HCEC 1CT (cell line): Measurements from ENCODE around the gene PLEKHA3.
"Not testable (repeated sequence)": the region's sequence is repeated elsewhere in the genome, so short reads cannot be mapped to it uniquely, and the experiment has no call there.

Experiments used
- DNase-seq: peaks from one replicate; pipeline ENCODE4 v3.0.0-alpha.2; 2017

PLEKHA3 gene

GRCh38 chr2:178479275-178479616 lies 1.0 kb upstream of the PLEKHA3 start:
- DNase-seq = no peak

DNA sequence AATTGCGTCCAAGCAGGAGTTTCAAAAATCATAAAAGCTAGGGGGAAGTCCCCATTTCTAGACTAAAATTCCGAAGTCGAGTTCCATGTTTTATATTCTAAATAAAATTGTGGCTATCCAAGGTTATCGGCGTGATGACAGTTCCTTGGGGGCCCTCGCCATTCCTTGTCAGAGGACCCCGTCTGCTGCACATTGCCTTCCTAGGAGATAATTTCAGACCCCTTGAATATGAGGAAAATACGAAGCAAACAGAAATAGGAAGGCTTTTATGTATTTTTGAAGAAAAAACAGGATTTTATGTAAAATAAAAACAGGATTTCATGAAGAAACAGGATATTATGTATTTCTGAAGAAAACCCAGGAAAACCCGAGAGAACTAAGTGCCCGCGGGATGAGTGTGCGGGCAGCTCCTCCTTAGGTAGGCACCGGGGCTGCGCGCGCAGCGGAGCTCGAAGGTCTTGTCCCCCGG lies 465 bp upstream of the PLEKHA3 start:
- no peak for DNase-seq

GRCh38 chr2:178482437-178482836 lies 2.2 kb downstream of the PLEKHA3 start:
- DNase-seq = no peak

GRCh38 chr2:178484245-178485041 lies 4.2 kb downstream of the PLEKHA3 start:
- DNase-seq = peak; percentile 15

GRCh38 chr2:178485356-178485755 lies 5.1 kb downstream of the PLEKHA3 start:
- no peak for DNase-seq

- no peak for DNase-seq
Observed at GRCh38 chr2:178491612-178492011, 11.4 kb downstream of the PLEKHA3 start.

- DNase-seq = no peak
Observed at GRCh38 chr2:178496049-178496448, 15.8 kb downstream of the PLEKHA3 start.

GRCh38 chr2:178498137-178498536 lies 17.9 kb downstream of the PLEKHA3 start:
- no peak for DNase-seq

GRCh38 chr2:178499640-178500039 lies 19.4 kb downstream of the PLEKHA3 start:
- no peak for DNase-seq

- DNase-seq = no peak
Observed at GRCh38 chr2:178502751-178503150, 22.5 kb downstream of the PLEKHA3 start.

GRCh38 chr2:178506101-178506500 lies 25.8 kb downstream of the PLEKHA3 start:
- no peak for DNase-seq

- DNase-seq = no peak
Observed at GRCh38 chr2:178506524-178506923, 26.3 kb downstream of the PLEKHA3 start.

DNA sequence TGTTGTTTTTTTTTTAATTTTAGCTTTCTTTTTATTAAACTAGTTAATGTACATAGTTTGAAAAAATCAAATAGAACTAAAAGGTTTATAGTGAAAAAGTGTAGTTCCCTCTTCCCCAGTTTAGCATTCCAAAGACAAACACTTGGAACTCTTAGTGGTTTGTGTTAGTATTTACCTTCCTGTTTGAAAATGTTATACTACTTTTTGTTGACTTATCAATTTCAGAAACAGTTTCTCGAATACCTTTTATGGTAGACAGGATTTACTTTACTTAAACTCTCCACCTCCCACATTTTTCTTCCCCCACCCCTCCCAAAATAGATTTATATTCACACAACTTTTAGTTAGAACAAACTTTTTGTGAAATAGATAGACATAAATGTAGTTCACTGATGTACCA lies 26.7 kb downstream of the PLEKHA3 start:
- no peak for DNase-seq

DNA sequence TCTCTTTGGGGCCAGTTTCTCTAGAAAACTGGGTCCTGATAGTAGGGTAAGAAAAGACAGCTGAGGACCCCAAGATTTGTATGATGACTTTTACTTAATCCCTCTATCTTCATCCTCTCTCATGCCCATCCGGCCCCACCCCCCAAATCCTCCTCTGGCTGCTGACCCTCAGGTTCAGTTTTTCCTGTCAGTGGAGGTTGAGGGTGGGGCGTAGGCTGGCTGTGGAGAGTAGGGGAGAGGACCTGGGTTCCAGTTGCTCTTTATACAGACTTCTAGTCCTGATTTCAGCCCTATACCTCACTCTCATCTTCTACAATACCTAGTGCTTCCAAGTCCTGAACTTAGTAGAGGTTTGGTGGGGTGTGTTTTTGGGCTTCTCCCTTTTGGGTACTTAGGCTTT lies 28.4 kb downstream of the PLEKHA3 start:
- no peak for DNase-seq

DNA sequence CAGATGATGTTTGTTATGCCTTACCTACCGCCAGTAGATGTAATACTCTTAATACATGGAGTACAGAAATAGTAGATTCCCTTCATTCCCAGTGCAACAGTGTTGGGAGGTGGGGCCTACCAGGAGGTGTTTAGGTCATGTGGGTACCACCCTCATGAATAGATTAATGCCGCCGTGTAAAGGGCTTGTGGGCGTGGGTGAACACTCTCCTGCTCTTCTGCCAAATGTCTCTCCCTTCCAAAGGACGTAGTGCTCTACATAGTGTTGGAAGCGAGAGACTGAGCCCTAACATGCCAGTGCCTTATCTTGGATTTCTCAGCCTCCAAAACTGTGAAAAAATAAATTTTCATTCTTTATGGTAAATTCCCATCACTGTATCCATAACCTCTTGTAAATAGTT lies 30.1 kb downstream of the PLEKHA3 start:
- DNase-seq = no peak

DNA sequence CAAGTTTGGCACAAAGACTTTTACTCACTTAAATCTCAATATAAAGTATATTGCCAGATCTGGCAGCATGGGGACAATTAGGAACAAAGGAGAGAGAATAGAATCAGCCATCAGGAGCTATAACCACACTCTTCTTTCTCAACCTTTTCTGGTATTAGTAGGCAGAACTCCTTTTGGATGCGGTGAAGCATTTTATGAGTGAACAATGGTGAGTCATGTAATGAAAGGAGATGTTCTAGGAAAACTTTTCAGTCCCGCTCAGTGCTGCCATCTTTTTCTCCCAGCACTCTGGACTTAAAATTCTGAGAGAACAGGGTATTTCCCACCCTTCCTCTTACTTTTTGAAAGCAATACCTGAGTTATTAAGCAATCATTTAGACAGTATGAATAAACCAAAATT lies 32.2 kb downstream of the PLEKHA3 start:
- peak; percentile 14 for DNase-seq

GRCh38 chr2:178513876-178514275 lies 33.6 kb downstream of the PLEKHA3 start:
- DNase-seq = peak; percentile 22

- peak; percentile 95 for DNase-seq
Observed at GRCh38 chr2:178514664-178515063, 34.4 kb downstream of the PLEKHA3 start.

DNA sequence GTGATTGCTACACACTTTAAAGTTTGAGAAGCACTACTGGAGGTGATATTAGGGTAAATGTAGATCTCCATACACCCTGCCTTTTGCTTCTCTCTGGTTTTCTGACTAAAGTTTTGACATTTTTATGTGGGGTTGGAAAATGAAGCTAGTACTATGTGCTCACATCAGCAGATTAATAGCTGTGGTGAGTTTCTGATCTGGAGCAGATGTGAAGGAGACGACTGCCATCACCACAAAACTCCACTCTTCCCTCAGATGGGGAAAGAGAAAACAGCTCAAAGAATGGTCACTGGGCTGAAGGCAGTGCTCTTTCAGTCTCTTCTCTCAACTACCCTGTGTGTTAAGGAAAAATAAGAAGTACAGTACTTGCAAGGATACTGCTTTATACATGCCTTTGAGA lies 37.2 kb downstream of the PLEKHA3 start:
- no peak for DNase-seq

- no peak for DNase-seq
Observed at GRCh38 chr2:178521304-178522150, 41.3 kb downstream of the PLEKHA3 start.

DNA sequence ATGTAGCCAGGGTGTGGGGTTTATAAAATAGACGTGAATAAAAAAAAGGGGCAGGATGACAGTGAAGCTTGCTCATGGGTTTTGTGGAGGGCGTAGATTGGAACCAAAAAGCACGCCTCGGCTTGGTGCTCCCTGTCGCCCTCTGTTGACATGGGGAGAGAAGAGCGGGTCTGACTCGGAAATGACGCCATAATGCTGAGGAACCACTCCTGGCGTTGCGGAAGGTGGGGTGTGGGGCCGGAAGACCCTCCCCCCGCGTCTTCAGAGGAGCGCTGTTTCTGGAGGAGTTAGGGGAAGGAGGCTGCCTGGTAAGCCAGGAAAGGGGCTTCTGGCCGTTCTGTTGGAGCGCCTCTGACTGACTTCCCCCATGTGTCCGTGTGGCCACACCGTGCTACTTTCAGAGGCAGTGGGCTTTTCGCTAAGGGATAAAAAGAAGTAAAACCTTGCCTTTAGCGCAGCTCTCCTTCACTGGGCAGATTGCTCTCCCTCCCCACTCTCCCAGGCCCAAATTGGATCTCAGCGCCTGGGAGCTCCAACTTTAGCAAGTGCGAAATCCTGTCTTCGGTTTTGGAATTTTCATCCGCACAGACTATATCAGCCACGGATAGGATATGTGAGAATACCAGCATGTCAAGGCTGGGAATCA lies 42.8 kb downstream of the PLEKHA3 start:
- peak; percentile 19 for DNase-seq

DNA sequence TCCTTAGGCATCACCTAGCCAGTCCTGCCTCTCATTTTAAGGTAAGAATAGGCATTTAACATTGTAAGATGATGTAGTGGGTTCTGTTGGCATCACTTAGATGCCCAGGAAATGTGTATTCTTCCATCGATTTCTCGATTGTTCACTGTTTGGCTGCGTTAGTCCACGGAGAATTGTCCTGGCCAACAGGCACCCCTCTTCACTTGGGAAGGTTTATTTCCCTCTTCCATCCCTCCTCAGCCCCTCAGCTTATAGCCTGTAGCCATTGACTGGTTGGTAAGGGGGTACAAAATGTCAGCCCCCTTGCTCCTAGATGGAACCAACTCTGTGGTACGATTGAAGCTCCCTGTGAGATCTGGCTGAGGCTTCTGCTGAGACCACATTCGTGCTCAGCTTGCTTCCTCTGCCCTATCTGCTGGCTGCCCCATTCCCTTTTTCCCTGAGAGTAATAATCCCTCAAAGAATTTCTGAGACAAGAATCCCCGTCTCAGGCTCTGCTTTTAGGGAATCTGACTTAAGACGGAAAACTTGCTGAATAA lies 43.4 kb downstream of the PLEKHA3 start:
- no peak for DNase-seq

DNA sequence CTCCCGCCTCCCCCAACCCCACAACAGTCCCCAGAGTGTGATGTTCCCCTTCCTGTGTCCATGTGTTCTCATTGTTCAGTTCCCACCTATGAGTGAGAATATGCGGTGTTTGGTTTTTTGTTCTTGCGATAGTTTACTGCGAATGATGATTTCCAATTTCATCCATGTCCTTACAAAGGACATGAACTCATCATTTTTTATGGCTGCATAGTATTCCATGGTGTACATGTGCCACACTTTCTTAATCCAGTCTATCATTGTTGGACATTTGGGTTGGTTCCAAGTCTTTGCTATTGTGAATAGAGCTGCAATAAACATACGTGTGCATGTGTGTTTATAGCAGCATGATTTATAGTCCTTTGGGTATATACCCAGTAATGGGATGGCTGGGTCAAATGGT lies 44.8 kb downstream of the PLEKHA3 start:
- not testable (repeated sequence) for DNase-seq
